BLaER1 treated with 17β-estradiol and CSF1 and Interleukin-3, amounts not matched to agents 10 nM and 100 nM (cell line): ENCODE data around the gene BSG.

Experiments
- H3K27ac ChIP-seq, 11 experiments: shearing (Covaris generic); formaldehyde crosslinking; 2 replicates each; pipeline ENCODE4 v1.8.1; 2022
- H3K27me3 ChIP-seq, 11 experiments: shearing (Covaris generic); formaldehyde crosslinking; 2 replicates each; pipeline ENCODE4 v1.8.1; 2022
- H3K36me3 ChIP-seq, 11 experiments: shearing (Covaris generic); formaldehyde crosslinking; 2 replicates each; pipeline ENCODE4 v1.8.1; 2022
- H3K4me1 ChIP-seq, 10 experiments: shearing (Covaris generic); formaldehyde crosslinking; 2 replicates each; pipeline ENCODE4 v1.8.1; 2022
- H3K4me2 ChIP-seq, 11 experiments: shearing (Covaris generic); formaldehyde crosslinking; 2 replicates each; pipeline ENCODE4 v1.8.1; 2022
- H3K4me3 ChIP-seq, 10 experiments: shearing (Covaris generic); formaldehyde crosslinking; 2 replicates each; pipeline ENCODE4 v1.8.1; 2022
- H3K9ac ChIP-seq, 11 experiments: shearing (Covaris generic); formaldehyde crosslinking; 2 replicates each; pipeline ENCODE4 v1.8.1; 2022
- H3K9me3 ChIP-seq, 11 experiments: shearing (Covaris generic); formaldehyde crosslinking; replicated peaks in 1 of 11; 2 replicates each; pipeline ENCODE4 v1.8.1; 2022
- H4K20me1 ChIP-seq, 11 experiments: shearing (Covaris generic); formaldehyde crosslinking; 2 replicates each; pipeline ENCODE4 v1.8.1; 2022
- Cebpa-rat ChIP-seq, 11 experiments: shearing (Covaris generic); IDR thresholded peaks; 2 replicates each; pipeline ENCODE4 v1.8.1; 2022

The BSG gene

GRCh38 chr19:608155-609003, 36.0 kb downstream of the BSG start:
- H3K4me2 ChIP-seq: peak overlapping the region; percentile 82 to 98 (median 92)
- peak overlapping the region in 1 of 10 experiments; percentile 4; a peak in 1 of 20 replicates for H3K4me3 ChIP-seq
- peaks cover 0 to under 1% (median 0%) of the 10 kb centered on the region in 11 experiments; a peak in 2 of 22 replicates for H3K9me3 ChIP-seq
- H3K36me3 ChIP-seq: peaks cover 0 to 5% (median 0%) of the 10 kb centered on the region in 11 experiments; a peak in 4 of 22 replicates
- peaks cover 48 to 60% (median 58%) of the 10 kb centered on the region in 10 experiments for H3K4me1 ChIP-seq
- H3K27ac ChIP-seq: peak overlapping the region; percentile 37 to 81 (median 62)
- peaks cover 0 to 10% (median 0%) of the 10 kb centered on the region in 11 experiments; a peak in 3 of 22 replicates for H4K20me1 ChIP-seq
- peak overlapping the region; percentile 37 to 74 (median 54); a peak in 19 of 22 replicates for H3K9ac ChIP-seq
- no peaks in the 10 kb centered on the region for H3K27me3 ChIP-seq
- no peak for TF ChIP-seq Cebpa-rat (IDR thresholded peaks at IDR 0.05)

DNA sequence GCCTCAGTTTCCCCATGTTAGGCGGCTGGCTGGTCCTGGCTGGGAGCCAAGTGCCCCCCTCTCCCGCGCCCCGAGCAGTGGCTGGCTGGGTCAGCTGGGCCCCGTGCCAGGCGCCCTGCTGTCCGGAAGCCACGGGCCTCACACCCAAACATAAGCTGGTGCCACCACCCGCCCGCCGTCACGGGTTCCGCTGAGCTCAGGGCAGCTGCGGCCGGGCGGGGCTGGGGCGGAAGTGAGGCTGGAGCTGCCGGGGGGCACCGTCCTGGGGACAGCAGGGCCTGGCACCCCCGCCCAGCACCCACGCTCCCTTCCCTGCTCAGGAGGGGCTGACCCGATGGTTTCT, 36.6 kb downstream of the BSG start:
- Histone ChIP-seq H3K27ac (peak overlapping the region; percentile 37 to 81 (median 62)), H3K9ac (peak overlapping the region; percentile 37 to 74 (median 54); a peak in 20 of 22 replicates), H3K4me3 (peak overlapping the region in 1 of 10 experiments; percentile 4; a peak in 1 of 20 replicates), H3K4me2 (peak overlapping the region; percentile 82 to 98 (median 92)), H4K20me1 (peaks cover 0 to 10% (median 0%) of the 10 kb centered on the region in 11 experiments; a peak in 3 of 22 replicates), H3K27me3 (no peaks in the 10 kb centered on the region), H3K9me3 (no peaks in the 10 kb centered on the region), H3K4me1 (peaks cover 48 to 60% (median 58%) of the 10 kb centered on the region in 10 experiments), H3K36me3 (peaks cover 0 to 5% (median 0%) of the 10 kb centered on the region in 11 experiments; a peak in 5 of 22 replicates)
- TF ChIP-seq Cebpa-rat (IDR thresholded peaks at IDR 0.05): no peak

- Histone ChIP-seq H3K9me3 (no peaks in the 10 kb centered on the region), H3K4me3 (peak overlapping the region; percentile 33 to 68 (median 54); a peak in 19 of 20 replicates)
Measured at GRCh38 chr19:610071-610800, 37.8 kb downstream of the BSG start.

GRCh38 chr19:610801-611480, 38.5 kb downstream of the BSG start:
- TF ChIP-seq Cebpa-rat (IDR thresholded peaks at IDR 0.05): no peak
- H4K20me1 ChIP-seq: peaks cover 0 to 18% (median 5%) of the 10 kb centered on the region in 11 experiments; a peak in 9 of 22 replicates
- no peaks in the 10 kb centered on the region for H3K9me3 ChIP-seq
- no peaks in the 10 kb centered on the region for H3K27me3 ChIP-seq
- peak overlapping the region; percentile 82 to 98 (median 92) for H3K4me2 ChIP-seq
- H3K36me3 ChIP-seq: peaks cover 0 to 21% (median 10%) of the 10 kb centered on the region in 11 experiments; a peak in 15 of 22 replicates
- H3K27ac ChIP-seq: peak overlapping the region; percentile 40 to 85 (median 78); a peak in 21 of 22 replicates
- peak overlapping the region; percentile 33 to 68 (median 54); a peak in 19 of 20 replicates for H3K4me3 ChIP-seq
- peak overlapping the region; percentile 66 to 79 (median 75) for H3K9ac ChIP-seq
- peaks cover 48 to 60% (median 58%) of the 10 kb centered on the region in 10 experiments for H3K4me1 ChIP-seq

More at GRCh38 chr19:610071-610800, 37.8 kb downstream of the BSG start:
- Histone ChIP-seq H3K27ac (peak overlapping the region; percentile 62 to 85 (median 78)), H4K20me1 (peaks cover 0 to 13% (median 0%) of the 10 kb centered on the region in 11 experiments; a peak in 6 of 22 replicates), H3K4me2 (peak overlapping the region; percentile 82 to 98 (median 93)), H3K27me3 (no peaks in the 10 kb centered on the region), H3K4me1 (peaks cover 48 to 60% (median 58%) of the 10 kb centered on the region in 10 experiments), H3K9ac (peak overlapping the region; percentile 66 to 79 (median 75)), H3K36me3 (peaks cover 0 to 17% (median 9%) of the 10 kb centered on the region in 11 experiments; a peak in 15 of 22 replicates)
- no peak for TF ChIP-seq Cebpa-rat (IDR thresholded peaks at IDR 0.05)

GRCh38 chr19:611481-611868, 39.1 kb downstream of the BSG start:
- Histone ChIP-seq H3K9me3 (no peaks in the 10 kb centered on the region), H3K9ac (peak overlapping the region; percentile 66 to 79 (median 75); a peak in 21 of 22 replicates), H3K27ac (peak overlapping the region; percentile 40 to 85 (median 78); a peak in 21 of 22 replicates), H3K4me1 (peaks cover 48 to 60% (median 58%) of the 10 kb centered on the region in 10 experiments), H3K36me3 (peaks cover 0 to 21% (median 10%) of the 10 kb centered on the region in 11 experiments; a peak in 15 of 22 replicates), H4K20me1 (peaks cover 0 to 18% (median 5%) of the 10 kb centered on the region in 11 experiments; a peak in 9 of 22 replicates), H3K27me3 (no peaks in the 10 kb centered on the region), H3K4me2 (peak overlapping the region; percentile 82 to 98 (median 92)), H3K4me3 (peak overlapping the region; percentile 33 to 68 (median 54); a peak in 16 of 20 replicates)
- no peak for TF ChIP-seq Cebpa-rat (IDR thresholded peaks at IDR 0.05)

DNA sequence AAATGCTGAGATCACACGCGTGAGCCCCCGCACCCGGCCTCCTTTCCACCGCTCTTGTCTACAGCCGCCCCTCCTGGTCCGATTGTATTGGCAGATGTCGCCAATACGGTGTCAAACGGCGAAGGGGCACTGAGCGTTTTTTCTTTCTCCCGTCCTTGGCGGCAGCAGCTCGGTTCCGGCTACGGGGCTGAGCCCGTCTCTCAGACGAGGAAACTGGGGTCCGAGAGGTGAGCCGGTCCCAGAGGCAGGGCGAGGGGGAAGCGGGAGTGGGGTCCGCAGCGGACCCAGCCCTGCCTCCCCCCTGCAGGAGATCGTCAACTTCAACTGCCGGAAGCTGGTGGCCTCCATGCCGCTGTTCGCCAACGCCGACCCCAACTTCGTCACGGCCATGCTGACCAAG, 40.5 kb downstream of the BSG start:
- TF ChIP-seq Cebpa-rat (IDR thresholded peaks at IDR 0.05): no peak
- H3K4me2 ChIP-seq: peak overlapping the region in 9 of 11 experiments; percentile 6 to 98 (median 93); a peak in 6 of 22 replicates
- peaks cover under 1 to 28% (median 12%) of the 10 kb centered on the region in 11 experiments; a peak in 19 of 22 replicates for H3K36me3 ChIP-seq
- H3K27me3 ChIP-seq: no peaks in the 10 kb centered on the region
- no peak overlapping the region for H3K9ac ChIP-seq
- peaks cover 39 to 52% (median 50%) of the 10 kb centered on the region in 10 experiments for H3K4me1 ChIP-seq
- no peaks in the 10 kb centered on the region for H3K9me3 ChIP-seq
- no peak overlapping the region for H3K27ac ChIP-seq
- H4K20me1 ChIP-seq: peaks cover 0 to 20% (median 5%) of the 10 kb centered on the region in 11 experiments; a peak in 10 of 22 replicates
- no peak overlapping the region for H3K4me3 ChIP-seq

- no peak overlapping the region for H3K9ac ChIP-seq
- peaks cover 10 to 38% (median 22%) of the 10 kb centered on the region in 11 experiments for H3K36me3 ChIP-seq
- no peak overlapping the region for H3K4me2 ChIP-seq
- no peaks in the 10 kb centered on the region for H3K27me3 ChIP-seq
- H3K27ac ChIP-seq: no peak overlapping the region
- no peaks in the 10 kb centered on the region for H3K9me3 ChIP-seq
- H3K4me3 ChIP-seq: no peak overlapping the region
- no peak for TF ChIP-seq Cebpa-rat (IDR thresholded peaks at IDR 0.05)
- H4K20me1 ChIP-seq: peaks cover 0 to 30% (median 5%) of the 10 kb centered on the region in 11 experiments; a peak in 10 of 22 replicates
- H3K4me1 ChIP-seq: peaks cover 29 to 42% (median 40%) of the 10 kb centered on the region in 10 experiments
Measured at GRCh38 chr19:613732-614567, 41.6 kb downstream of the BSG start.
